ENCODE data around the gene AASDH. TPM values are rescaled to one million over a fixed set of nuclear protein-coding genes. Genes with fewer than 3 reads are reported as not detected.

The AASDH gene
- total and polyA plus RNA-seq, 2 of the 4 experiments (the other 2 are of a cell fraction): 4.7 to 12.0 TPM

DNA sequence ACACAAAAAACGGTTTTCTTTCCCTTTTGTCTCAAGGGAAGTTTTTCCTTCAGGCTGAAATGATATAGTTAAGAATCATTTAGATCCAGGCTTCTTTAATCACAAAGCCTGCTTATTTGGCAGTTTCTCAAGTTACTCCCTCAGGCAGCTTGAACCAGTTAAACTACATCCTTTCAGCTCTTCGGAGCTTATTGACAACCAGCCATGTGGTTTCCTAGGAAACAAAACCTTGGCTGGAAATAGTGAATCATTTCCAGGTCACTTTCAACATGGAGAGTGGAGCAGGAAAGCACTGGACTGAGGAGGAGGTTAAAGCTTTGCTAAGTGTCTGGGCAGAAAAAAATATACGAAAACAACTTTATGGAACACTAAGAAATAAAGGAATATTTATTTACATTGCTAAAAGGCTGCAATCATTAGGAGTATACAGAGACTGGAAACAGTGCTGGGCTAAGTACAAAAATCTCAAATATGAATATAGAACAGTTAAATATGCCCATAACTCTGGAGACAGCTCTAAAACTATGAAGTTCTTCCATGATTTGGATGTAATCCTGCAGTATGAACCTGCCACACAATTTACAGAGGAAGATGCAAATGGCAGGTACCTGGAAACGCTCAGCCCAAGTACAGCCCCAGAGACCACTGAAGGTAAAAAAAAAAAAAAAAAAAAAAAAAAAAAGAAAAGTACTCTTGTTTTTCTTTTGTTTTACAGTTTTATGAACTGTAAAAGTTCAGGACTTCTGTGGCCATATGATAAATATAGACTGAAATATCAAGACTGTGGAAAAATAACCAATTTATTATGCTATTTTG is 23.2 kb upstream of the AASDH start:
- Histone ChIP-seq H2BK15ac (ENCODE audit: low read depth, low read length) (no peak overlapping the region), H3K9me3 (ENCODE audit: control insufficient read depth, insufficient read depth, low read length) (no peaks in the 10 kb centered on the region), H2AFZ (replicated peaks; ENCODE audit: low read length, poor library complexity) (no peak overlapping the region), H4K20me1 (ENCODE audit: insufficient read depth, low read length) (no peaks in the 10 kb centered on the region), H2BK120ac (ENCODE audit: low read depth, low read length) (no peak overlapping the region), H4K91ac (ENCODE audit: insufficient read depth, low read depth, low read length) (peak overlapping the region; percentile 45; the same call in 1 of the 2 replicates), H3K9me1 (ENCODE audit: insufficient read depth, low read length) (peaks cover 3% of the 10 kb centered on the region; the same call in 1 of the 2 replicates), H2BK5ac (ENCODE audit: low read depth, low read length, poor library complexity, severe bottlenecking) (peak overlapping the region; percentile 67), H3K27me3 (ENCODE audit: control insufficient read depth, insufficient read depth, low read length) (no peaks in the 10 kb centered on the region), H2AK5ac (ENCODE audit: low read depth, low read length) (no peak overlapping the region), H3K23ac (ENCODE audit: low read depth, low read length) (no peak overlapping the region; the same call in 1 of the 2 replicates), H3K4me3 (ENCODE audit: insufficient read depth, low read depth, low read length) (peak overlapping the region; percentile 6; the same call in 1 of the 2 replicates), H2BK20ac (ENCODE audit: low read depth, low read length) (no peak overlapping the region), H3K79me1 (ENCODE audit: low read depth in 1 of 2, low read length in 2 of 2) (peaks cover 11 to 27% of the 10 kb centered on the region in 2 experiments; a peak in 3 of 4 replicates), H4K8ac (ENCODE audit: low read depth in 2 of 2, low read length in 2 of 2) (peak overlapping the region; percentile 86 to 93), H3K4me2 (ENCODE audit: low read depth, low read length) (peak overlapping the region; percentile 92), H4K5ac (ENCODE audit: low read depth, low read length) (peak overlapping the region; percentile 70; the same call in 1 of the 2 replicates), H3K18ac (ENCODE audit: low read depth, low read length) (no peak overlapping the region), H3K36me3 (ENCODE audit: control insufficient read depth, insufficient read depth, low read length) (peaks cover 2% of the 10 kb centered on the region; the same call in 1 of the 2 replicates), H3K4ac (ENCODE audit: low read depth, low read length) (peak overlapping the region; percentile 76), H2AK9ac (replicated peaks; ENCODE audit: low read depth, low read length, poor library complexity) (no peak overlapping the region), H3K27ac (ENCODE audit: insufficient read depth, low read length) (peak overlapping the region; percentile 60; the same call in 1 of the 2 replicates), H3K4me1 (ENCODE audit: control insufficient read depth, insufficient read depth, low read length) (peaks cover 2% of the 10 kb centered on the region; the same call in 1 of the 2 replicates), H3K9ac (ENCODE audit: low read depth, low read length) (peak overlapping the region; percentile 51; the same call in 1 of the 2 replicates), H3K56ac (ENCODE audit: extremely low read depth, insufficient read depth, low read length) (peak overlapping the region; percentile 8; the same call in 1 of the 2 replicates), H3K14ac (replicated peaks; ENCODE audit: low read depth, low read length) (peak overlapping the region; percentile 84)
- in situ Hi-C loops (cut with MboI; ENCODE audit: low sequenced_read_pairs): loop anchor here (25.0 kb wide), 1 partner anchor 427 kb away; no protein-coding TSS in a partner anchor
- 0 out of 2 replicates have a peak, but pooled peaks have one; percentile 16 for TF ChIP-seq MXI1 (IDR thresholded peaks at IDR 0.05; ENCODE audit: borderline replicate concordance, low read depth, low read length)
- TF ChIP-seq POLR2A (IDR thresholded peaks at IDR 0.05; ENCODE audit: low read depth, low read length): peak; percentile 54; the same call in 1 of the 2 replicates
- TF ChIP-seq MAFK (IDR thresholded peaks at IDR 0.05; ENCODE audit: low read depth, low read length): peak; percentile 48; the same call in 1 of the 2 replicates
- no peak for TF ChIP-seq RCOR1 (IDR thresholded peaks at IDR 0.05; ENCODE audit: insufficient replicate concordance, low read length)
- peak; percentile 78; the same call in 1 of the 2 replicates for TF ChIP-seq FOS (IDR thresholded peaks at IDR 0.05; ENCODE audit: low read depth, low read length)
- TF ChIP-seq CEBPB (IDR thresholded peaks at IDR 0.05; ENCODE audit: low read depth, low read length): peak; percentile 29; the same call in 1 of the 2 replicates
- TF ChIP-seq SMC3 (IDR thresholded peaks at IDR 0.05; ENCODE audit: low read depth, low read length): no peak
- peak; percentile 98 for DNase-seq
- BruUV-seq (replicated peaks): no TSS peak
- CTCF ChIA-PET: interaction anchor here (0.9 to 1.1 kb wide), 2 partner anchors 17 to 29 kb away, joined by 3 read pairs; no protein-coding TSS in a partner anchor
- WGBS, 2 experiments (ENCODE audit: extremely low coverage in 2 of 2, insufficient read length in 1 of 2): no CpG with 5 or more reads among the region's 4 CpGs
- intact Hi-C loops (cut with micrococcal nuclease): no loop called here
- POLR2A ChIA-PET (ENCODE audit: unreplicated experiment): interaction anchor here (0.5 to 0.6 kb wide), 2 partner anchors 23 to 1719 kb away, joined by 4 to 17 read pairs; partner anchors contain the start of gene AASDH
- peak; percentile 91 for ATAC-seq (ENCODE audit: low read depth)
- dilution Hi-C loops (cut with HindIII; ENCODE audit: low sequenced_read_pairs, unreplicated experiment): no loop called here

Measured in IMR-90 (cell line).